ENCODE results near the gene UAP1L1.
"Not testable (repeated sequence)": the region's sequence is repeated elsewhere in the genome, so short reads cannot be mapped to it uniquely, and the experiment has no call there.

UAP1L1 gene, protein sequence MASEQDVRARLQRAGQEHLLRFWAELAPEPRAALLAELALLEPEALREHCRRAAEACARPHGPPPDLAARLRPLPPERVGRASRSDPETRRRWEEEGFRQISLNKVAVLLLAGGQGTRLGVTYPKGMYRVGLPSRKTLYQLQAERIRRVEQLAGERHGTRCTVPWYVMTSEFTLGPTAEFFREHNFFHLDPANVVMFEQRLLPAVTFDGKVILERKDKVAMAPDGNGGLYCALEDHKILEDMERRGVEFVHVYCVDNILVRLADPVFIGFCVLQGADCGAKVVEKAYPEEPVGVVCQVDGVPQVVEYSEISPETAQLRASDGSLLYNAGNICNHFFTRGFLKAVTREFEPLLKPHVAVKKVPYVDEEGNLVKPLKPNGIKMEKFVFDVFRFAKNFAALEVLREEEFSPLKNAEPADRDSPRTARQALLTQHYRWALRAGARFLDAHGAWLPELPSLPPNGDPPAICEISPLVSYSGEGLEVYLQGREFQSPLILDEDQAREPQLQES
- 24.9 to 51.8 (median 43.1) reads per million in 4 experiments for total RNA-seq

DNA sequence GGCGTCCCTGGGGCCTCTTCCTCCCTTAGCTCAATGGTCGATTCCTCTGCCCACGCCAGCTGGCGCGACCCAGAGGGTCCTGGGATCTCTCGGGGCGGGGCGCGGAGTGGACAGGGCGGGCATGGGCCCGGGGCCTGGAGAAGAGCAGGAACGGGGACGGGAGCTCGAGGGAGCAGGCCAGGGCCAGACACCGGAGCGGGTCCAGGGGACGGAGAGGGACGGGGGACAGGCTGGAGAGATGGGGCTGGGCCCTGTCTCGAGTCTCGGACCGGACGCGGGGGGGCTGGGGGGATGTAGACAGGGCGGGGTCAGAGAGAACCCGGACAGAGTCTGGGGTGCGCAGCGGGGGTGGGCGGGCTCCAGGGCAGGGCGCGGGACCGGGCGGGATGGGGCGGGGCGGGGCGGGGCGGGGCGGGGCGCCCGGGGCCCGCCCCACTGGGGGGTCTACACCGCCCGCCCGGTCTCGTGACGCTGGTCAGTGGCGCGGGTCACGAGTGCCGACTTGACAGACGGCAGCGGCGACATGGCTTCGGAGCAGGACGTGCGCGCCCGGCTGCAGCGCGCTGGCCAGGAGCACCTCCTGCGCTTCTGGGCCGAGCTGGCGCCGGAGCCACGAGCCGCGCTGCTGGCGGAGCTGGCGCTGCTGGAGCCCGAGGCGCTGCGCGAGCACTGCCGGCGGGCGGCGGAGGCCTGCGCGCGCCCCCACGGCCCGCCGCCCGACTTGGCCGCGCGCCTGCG lies at the start of gene UAP1L1:
Gene UAP1L1, plus strand, starts transcription at position 508 of the 738 bp plus-strand sequence. Its CDS starts 16 bp downstream, at position 524.
- peak; percentile 37 for DNase-seq

DNA sequence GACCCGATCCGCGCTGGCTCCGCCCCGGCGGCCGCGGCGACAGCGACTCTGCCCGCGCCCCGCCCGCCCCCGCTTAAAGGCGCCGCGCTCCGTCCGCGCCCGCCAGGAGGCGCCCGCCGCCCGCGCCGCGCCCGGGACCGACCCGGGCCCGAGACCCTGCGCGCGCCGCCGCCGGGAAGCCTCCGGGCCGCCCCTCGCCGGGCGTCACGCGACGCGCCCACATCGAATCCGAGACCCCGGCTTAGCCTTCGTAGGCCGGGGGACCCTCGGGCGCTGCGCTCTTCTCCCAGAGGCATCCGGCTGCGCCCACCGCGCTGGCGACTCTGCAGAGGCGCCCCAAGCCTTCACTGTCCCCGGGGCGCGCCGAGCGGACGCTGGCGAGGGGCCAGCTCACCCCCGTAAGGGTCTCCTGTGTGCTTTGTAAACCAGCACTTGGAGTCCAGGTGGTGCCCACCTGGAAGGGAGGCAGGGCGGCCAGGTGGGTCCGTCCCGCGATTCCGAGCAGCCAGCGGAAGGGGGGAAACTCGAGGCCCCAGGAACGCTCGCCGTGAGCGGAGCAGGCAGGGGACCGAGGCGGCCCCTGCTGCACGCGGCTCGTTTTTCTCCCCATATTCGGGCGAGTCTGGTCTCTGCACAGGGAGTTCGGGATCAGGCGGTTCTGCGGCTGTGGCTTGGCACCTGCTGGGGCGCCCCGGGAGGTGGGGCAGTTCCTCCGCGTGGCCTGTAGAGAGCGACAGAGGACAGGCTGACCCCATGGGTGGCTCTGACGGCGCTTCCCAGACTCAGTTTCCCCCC lies 48.9 kb upstream of the UAP1L1 start:
- DNase-seq: peak; percentile 50

GRCh38 chr9:137029058-137029936 lies 48.0 kb upstream of the UAP1L1 start:
- DNase-seq: peak; percentile 43

DNA sequence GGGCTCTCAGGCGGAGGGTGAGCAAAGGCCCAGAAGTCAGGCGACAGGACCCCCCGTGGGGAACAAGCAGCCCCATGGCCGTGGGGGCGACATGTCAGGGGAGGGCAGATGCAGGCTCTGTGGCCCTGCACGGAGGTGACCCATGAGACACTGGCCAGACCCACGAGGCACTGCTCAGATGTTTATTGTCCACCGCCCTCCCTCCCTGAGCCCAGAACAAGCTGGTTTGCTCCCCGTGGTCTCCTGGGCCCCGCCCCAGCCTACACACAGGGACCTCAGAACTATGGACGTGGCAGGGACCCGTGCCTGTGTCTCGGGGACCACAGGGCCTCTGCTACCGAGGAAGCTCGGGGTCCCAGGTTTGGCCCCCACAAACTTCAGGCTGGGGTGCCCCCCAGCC lies 47.3 kb upstream of the UAP1L1 start:
- no peak for DNase-seq

- DNase-seq: no peak
Measured at GRCh38 chr9:137030538-137031527, 46.5 kb upstream of the UAP1L1 start.

GRCh38 chr9:137031904-137032640 lies 45.2 kb upstream of the UAP1L1 start, which contains the start of gene FUT7:
Gene FUT7 (minus strand): TSS chr9:137032088. CDS start chr9:137031991, 97 bp downstream.
- peak; percentile 23 for DNase-seq

- no peak for DNase-seq
Measured at GRCh38 chr9:137032858-137033257, 44.5 kb upstream of the UAP1L1 start.

GRCh38 chr9:137033481-137033880 lies 43.8 kb upstream of the UAP1L1 start:
- DNase-seq: not testable (repeated sequence)

GRCh38 chr9:137034039-137034708 lies 43.1 kb upstream of the UAP1L1 start:
- no peak for DNase-seq

- peak; percentile 67 for DNase-seq
Measured at GRCh38 chr9:137034709-137035506, 42.4 kb upstream of the UAP1L1 start.

- no peak for DNase-seq
Measured at GRCh38 chr9:137035507-137035834, 41.8 kb upstream of the UAP1L1 start.

- DNase-seq: no peak
Measured at GRCh38 chr9:137035937-137036336, 41.4 kb upstream of the UAP1L1 start.

DNA sequence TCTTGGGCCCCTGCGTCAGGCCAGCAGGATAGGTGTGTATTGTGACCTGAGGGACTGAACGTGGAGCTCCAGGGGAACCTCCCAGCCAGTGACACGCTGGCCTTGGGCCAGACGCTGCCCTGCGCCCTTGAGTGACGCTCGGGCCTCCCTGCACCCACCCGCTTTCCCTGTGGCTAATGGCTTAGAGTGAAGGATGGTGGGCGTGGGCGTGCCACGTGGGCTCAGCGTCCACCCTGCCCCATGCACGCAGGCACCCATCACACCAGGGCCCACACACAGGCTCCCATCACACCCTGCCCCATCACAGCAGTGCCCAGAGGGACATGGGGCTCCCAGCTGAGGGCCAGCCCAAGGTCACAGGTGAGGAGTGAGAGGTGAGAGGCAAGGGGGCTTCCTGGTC lies 40.3 kb upstream of the UAP1L1 start:
- DNase-seq: no peak

DNA sequence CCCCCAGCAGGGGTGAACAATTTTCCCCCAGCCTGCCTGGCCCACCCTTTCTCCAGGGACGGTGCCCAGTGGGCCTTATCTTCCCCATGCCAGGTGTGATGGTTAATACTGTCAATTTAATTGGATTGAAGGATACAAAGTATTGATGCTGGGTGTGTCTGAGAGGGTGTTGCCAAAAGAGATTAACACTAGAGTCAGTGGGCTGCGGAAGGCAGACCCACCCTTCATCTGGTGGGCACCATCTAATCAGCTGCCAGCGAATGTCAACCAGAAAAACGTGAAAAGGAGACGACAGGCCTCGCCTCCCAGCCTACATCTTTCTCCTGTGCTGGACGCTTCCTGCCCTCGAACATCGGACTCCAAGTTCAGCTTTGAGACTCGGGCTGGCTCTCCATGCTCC lies 39.8 kb upstream of the UAP1L1 start:
- DNase-seq: no peak

DNA sequence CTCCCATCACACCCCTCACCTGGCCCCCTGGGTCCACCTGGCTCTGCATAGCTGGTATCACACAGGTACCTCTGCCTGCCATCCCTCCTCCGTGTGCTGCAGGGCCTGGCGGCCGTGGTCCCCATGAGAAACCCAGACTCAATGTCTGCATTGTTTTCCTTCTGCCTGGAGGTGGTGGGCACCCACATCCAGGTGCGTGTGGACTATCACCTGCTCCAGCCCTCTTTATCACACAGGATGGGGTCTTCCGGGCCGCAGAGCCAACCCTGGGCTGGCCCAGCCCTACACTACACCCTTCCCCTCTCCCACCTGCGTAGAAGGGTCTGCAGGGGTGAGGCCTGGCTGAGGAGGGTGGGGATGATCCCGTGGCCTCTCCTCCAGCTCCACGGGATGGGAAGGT lies 38.4 kb upstream of the UAP1L1 start:
- no peak for DNase-seq

- DNase-seq: no peak
Measured at GRCh38 chr9:137039611-137040366, 37.5 kb upstream of the UAP1L1 start.

GRCh38 chr9:137040568-137040967 lies 36.7 kb upstream of the UAP1L1 start:
- DNase-seq: no peak

DNA sequence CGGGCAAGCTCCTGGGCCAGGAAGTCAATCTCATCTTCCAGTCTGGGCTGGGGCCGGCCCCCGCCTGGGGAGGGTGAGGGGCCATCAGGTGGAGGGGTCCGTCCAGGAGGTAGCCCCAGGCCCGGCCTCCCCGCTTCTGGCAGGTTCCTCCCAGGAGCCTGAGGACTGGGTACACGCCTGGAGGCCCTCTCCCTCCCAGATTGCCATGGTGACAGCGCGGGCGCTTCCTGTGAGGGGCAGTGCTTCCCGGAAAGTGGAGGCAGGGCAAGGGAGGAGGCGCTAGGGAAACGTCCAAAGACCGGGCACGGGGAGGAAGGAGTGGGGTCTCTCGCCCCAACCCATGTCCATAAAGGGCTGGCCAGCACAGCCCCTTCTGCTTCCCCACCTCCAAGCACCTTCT lies 36.2 kb upstream of the UAP1L1 start:
- no peak for DNase-seq

All from effector CD8-positive, alpha-beta T cell (primary cell).